ENCODE measurements around the gene AOC2. TPM values are rescaled to one million over a fixed set of nuclear protein-coding genes. Genes with fewer than 3 reads are reported as not detected.
A peak's percentile ranks its signal among the peaks of the same experiment; 100 is the strongest.
"Not testable (repeated sequence)": the region's sequence is repeated elsewhere in the genome, so short reads cannot be mapped to it uniquely, and the experiment has no call there.

Gene AOC2
- total RNA-seq, 4 donors from 2014 or later: 0.93 to 1.7 (median 1.3) TPM

DNA sequence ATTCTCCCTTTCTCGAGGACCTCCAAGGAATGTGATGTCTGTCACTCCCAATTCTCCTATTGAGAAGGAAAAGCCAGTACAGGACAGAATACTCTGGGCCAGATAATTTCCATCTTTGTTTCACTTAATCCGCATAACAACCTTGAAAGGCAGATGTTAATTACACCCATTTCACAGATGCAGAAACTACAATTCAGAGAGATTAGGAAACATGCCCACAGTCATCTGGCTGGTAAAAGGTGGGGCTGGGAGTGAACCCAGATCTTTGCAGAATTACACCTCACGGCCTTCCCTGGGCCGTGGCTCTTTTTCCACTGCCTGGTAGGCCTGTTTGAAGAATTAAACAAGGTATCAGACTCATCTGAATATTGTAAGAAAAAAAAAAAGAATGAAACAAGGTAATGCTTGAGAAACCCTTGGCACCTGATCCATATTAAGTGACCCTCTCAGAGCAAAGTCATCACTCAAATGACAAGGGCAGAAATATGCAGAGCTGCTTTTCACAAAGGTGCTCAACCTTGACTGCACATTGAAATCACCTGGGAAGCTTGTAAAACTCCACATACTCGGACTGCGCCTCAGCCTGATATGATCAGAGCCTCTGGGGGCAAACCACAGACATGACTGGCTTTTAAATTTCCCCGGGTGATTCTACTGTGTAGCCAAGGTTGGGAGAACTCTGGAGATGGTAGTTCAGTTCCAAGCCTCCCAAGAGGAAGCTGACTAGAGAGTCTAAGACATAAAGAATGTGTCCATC, 39.6 kb downstream of the AOC2 start:
- intact Hi-C loops (cut with DNase I): no loop called here
- no peak for TF ChIP-seq CTCF (IDR thresholded peaks at IDR 0.05)
- TF ChIP-seq POLR2A (IDR thresholded peaks at IDR 0.05): peak in 1 of 2 donors; percentile 25
- WGBS, 2 donors: 52 to 71% methylated on average over 7 of the region's 7 CpGs
- Histone ChIP-seq H3K27me3 (no peaks in the 10 kb centered on the region), H3K4me3 (replicated peaks in 1 of 3) (no peak overlapping the region), H3K36me3 (no peaks in the 10 kb centered on the region), H3K9me3 (no peaks in the 10 kb centered on the region), H3K4me1 (peaks cover 3 to 47% of the 10 kb centered on the region in 2 donors), H3K27ac (peak overlapping the region in 1 of 3 donors; percentile 13)
- peak; percentile 45 to 49 for DNase-seq

GRCh38 chr17:42885806-42886205, 41.4 kb downstream of the AOC2 start:
- WGBS, 2 donors: 95 to 97% methylated on average over 3 of the region's 3 CpGs

GRCh38 chr17:42886283-42887176, 42.1 kb downstream of the AOC2 start:
- Histone ChIP-seq H3K4me1 (peaks cover 11 to 60% of the 10 kb centered on the region in 2 donors), H3K4me3 (replicated peaks in 1 of 3) (no peak overlapping the region), H3K36me3 (no peaks in the 10 kb centered on the region), H3K9me3 (no peaks in the 10 kb centered on the region), H3K27me3 (no peaks in the 10 kb centered on the region), H3K27ac (no peak overlapping the region)
- DNase-seq: no peak
- intact Hi-C loops (cut with DNase I): no loop called here
- TF ChIP-seq CTCF (IDR thresholded peaks at IDR 0.05): no peak
- no peak for TF ChIP-seq POLR2A (IDR thresholded peaks at IDR 0.05)
- 65 to 70% methylated on average over 13 to 15 of the region's 15 CpGs for WGBS, 2 donors

More at GRCh38 chr17:42885806-42886205, 41.4 kb downstream of the AOC2 start:
- peaks cover 3 to 52% of the 10 kb centered on the region in 2 donors for H3K4me1 ChIP-seq
- H3K4me3 ChIP-seq (replicated peaks in 1 of 3); H3K27ac ChIP-seq; H3K36me3 ChIP-seq; H3K27me3 ChIP-seq; intact Hi-C loops (cut with DNase I); DNase-seq; H3K9me3 ChIP-seq: not testable (repeated sequence)

DNA sequence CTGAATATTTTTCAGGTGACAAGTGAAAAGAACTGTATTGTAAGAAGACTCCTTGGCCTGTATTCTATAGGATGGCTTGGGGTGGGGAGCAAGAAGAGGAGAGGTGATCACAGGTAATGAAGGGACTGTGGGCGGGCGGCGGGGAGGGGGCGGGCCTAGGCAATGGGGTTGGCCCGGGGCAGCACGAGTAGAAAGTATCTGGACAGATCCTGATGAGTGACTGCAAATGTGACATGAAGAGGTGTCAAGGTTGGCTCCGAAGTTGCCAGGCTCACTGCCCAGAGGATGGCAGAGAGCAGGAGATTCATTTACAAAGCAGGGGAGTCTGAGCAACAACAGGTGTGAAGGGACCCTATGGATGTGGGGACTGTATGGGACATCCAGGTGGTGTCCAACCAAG, 45.4 kb downstream of the AOC2 start:
- DNase-seq: no peak
- intact Hi-C loops (cut with DNase I): no loop called here
- H3K27me3 ChIP-seq: no peaks in the 10 kb centered on the region
- no peak overlapping the region for H3K27ac ChIP-seq
- WGBS, 2 donors: 94 to 96% methylated on average over 7 of the region's 7 CpGs
- no peak for TF ChIP-seq CTCF (IDR thresholded peaks at IDR 0.05)
- TF ChIP-seq POLR2A (IDR thresholded peaks at IDR 0.05): no peak
- H3K9me3 ChIP-seq: no peaks in the 10 kb centered on the region
- peaks cover 15 to 66% of the 10 kb centered on the region in 2 donors for H3K4me1 ChIP-seq
- no peaks in the 10 kb centered on the region for H3K36me3 ChIP-seq
- no peak overlapping the region for H3K4me3 ChIP-seq (replicated peaks in 1 of 3)

DNA sequence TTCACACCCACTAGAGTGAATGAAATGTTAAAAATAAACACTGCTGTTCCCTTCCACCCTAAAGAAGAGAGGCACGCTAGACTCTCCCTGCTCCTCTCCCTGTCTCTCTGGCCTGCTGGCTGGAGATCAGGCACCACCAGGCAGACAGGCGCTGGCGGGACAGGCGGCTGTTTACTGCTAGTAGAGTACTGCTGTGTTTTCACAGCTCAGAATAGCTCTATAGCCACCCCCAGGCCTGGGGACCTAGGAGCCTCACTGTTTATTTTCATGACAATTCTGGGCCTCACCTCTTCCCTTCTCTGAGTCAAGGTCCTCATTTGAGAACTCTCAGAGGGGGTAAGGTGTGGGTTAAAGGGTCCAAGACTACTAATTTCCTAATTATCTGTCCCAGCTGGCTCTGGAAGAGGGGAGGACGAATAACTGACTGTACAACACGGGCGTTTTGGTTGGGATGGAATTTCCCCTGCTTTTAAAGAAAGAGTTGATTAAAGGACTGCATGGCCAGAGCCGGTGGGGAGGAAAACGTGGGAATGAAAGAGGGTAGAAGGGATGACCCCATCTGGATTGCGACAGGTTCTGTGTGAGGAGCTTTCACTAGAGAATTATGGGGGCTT, 47.3 kb downstream of the AOC2 start:
- intact Hi-C loops (cut with DNase I): no loop called here
- no peaks in the 10 kb centered on the region for H3K36me3 ChIP-seq
- peak; percentile 45 to 51 for DNase-seq

More for the DNA sequence above, 47.3 kb downstream of the AOC2 start:
- peaks cover 15 to 66% of the 10 kb centered on the region in 2 donors for H3K4me1 ChIP-seq
- no peaks in the 10 kb centered on the region for H3K27me3 ChIP-seq
- peak overlapping the region; percentile 19 to 80 (median 71) for H3K27ac ChIP-seq
- no peak for TF ChIP-seq CTCF (IDR thresholded peaks at IDR 0.05)
- no peak for TF ChIP-seq POLR2A (IDR thresholded peaks at IDR 0.05)
- no peaks in the 10 kb centered on the region for H3K9me3 ChIP-seq
- H3K4me3 ChIP-seq (replicated peaks in 1 of 3): no peak overlapping the region
- 58% methylated on average over 10 of the region's 10 CpGs for WGBS, 2 donors

Data from thyroid gland (tissue), 4 donors.